ENCODE data around the gene LAMC2.

The LAMC2 gene

DNA sequence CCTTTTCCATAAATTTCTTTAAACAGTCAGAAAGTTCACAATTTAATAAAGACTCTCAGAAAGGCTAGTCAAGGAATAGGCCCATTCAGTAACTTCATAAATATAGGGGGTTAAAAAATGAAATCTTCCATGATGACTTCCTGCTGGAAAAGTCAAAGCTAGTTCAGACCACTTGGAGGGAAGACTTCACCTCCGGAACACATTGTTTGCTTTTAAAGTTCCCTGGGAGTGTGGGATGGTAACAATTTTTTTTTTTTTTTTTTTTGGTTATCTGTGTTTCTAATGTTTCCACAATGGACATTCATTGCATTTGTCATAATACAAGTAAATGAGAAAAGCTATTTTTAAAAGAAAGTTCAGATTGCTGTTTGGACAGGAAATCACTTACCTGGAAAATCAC, 18.4 kb upstream of the LAMC2 start:
- no peak for DNase-seq (ENCODE audit: low read depth in 2 of 3, low spot score in 1 of 3)

DNA sequence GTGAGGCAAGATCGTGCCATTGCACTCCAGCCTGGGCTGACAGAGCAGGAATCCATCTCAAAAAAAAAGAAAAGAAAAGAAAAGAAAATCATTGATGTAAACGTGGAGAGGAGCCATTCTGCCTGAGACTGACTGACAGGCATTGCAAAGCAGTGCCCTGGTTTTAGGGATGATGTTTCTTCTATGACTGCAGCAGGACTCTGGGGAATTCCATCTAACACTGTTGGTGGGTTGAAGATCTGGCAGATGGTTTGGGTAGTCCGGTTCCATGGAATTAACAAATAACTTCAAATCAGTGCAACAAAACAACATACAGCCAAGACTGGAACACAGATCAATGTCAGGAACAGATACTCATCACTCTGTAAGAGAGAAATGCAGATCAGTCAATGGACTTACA, 17.8 kb upstream of the LAMC2 start:
- no peak for DNase-seq (ENCODE audit: low read depth in 2 of 3, low spot score in 1 of 3)

DNA sequence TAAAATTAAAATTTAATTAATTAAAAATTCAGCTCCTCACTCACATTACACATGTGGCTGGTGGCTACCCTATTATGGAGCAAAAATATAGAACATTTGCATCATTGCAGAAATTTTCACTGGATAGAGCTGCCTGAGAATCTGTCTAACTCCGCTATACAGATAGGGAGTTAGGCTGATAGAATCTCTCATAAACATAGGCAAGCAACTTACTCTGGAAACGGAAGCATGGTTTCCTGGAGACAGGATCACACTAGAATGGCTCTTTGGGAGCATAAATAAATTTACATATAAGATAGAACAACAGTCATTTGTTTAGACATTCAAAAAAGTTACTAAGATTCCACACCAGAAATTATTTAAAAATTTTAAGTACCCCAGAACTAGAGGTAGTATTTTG, 12.2 kb upstream of the LAMC2 start:
- DNase-seq (ENCODE audit: low read depth in 2 of 3, low spot score in 1 of 3) = no peak

DNA sequence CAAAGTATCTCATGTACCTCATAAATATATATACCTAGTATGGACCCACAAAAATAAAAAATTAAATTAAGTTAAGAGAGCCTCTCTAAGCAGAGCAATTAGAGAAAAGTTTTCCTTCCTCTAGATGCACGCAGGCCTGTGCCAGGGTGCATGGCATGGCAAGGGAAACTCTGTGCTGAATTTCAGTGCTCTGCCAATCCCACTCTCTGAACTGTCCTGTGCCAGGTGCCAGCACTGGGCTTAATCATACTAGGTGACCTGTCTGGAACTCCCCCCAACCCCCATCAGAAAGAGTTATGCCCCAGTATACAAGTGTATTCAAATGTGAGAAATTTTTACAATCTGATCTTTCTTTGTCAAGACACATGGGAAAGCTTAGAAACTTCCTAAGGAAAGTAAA, 10.4 kb upstream of the LAMC2 start:
- no peak for DNase-seq (ENCODE audit: low read depth in 2 of 3, low spot score in 1 of 3)

DNA sequence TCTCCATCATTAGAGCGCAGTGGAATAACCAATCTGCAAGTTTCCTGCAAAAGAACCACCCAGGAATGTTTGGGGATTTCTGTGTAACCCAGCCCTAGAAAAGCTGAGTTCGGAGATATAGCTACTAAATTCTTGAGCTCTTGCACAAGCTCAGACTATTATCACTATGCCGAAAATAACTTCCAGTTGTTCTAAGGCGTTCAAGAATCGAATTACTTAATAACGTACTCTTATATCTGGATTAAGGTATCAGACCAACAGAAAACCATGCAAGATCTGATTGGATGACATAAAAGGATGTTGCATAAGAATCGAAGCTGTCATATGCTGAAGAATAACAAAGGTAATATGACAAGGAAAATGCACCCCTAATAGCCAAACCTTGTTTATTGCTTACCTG, 7.5 kb upstream of the LAMC2 start:
- no peak for DNase-seq (ENCODE audit: low read depth in 2 of 3, low spot score in 1 of 3)

DNA sequence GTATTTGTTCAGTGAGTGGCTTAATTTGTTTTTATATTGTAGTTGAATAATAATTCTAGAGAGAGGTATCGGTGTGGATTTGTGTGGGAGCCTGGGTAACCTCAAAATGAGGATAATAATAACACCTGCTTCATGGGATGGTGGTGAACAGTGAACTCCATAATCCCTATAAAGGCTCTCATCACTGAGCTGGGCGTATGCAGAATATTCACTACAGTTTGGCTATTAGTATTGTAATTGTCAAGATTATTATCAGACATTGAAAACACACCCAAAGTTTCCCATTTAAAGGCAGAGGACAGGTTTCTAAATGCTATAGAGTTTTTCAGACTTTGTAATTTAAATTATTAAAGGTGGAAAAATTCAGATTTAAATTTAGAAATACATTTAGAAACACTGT, 7.0 kb upstream of the LAMC2 start:
- no peak for DNase-seq (ENCODE audit: low read depth in 2 of 3, low spot score in 1 of 3)

DNA sequence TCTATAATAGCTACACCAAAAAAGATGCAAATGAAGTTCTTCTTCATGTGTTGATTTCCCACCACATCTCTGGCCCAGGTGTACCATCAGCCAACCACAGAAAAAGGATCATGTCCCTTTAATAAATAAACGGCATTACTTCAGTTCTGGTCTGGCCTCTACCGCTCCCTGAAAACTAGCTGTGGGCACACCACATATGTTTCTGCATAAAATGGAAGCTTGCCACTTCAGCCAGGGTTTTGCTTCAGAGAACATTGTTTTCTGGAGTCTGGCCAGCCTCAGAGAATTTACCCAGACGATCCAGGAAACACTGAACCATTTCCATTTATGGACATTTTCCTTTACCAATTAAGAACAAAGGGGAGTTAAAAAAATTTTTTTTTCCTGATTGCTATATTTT, 5.8 kb upstream of the LAMC2 start:
- no peak for DNase-seq (ENCODE audit: low read depth in 2 of 3, low spot score in 1 of 3)

DNA sequence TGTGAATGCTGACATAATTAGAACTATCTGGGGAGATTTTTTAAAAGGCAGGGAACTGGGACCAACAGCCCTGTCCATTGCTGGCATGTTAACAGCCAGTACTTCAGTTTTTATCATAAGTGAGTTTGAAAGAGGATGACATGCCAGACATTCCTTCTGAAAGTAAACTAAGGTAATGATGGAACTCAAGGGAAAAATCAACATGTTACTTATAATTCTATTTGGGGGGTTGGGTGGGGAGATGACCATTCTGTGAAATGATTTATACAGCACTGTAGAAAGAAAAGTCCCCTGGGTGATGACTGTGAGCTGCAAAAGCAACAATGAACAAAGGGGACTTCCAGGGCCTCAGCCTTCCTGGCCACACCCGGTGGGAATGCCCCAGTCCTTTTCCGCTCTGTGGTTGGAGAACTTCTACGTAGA, 5.4 kb upstream of the LAMC2 start:
- DNase-seq (ENCODE audit: low read depth in 2 of 3, low spot score in 1 of 3) = no peak

DNA sequence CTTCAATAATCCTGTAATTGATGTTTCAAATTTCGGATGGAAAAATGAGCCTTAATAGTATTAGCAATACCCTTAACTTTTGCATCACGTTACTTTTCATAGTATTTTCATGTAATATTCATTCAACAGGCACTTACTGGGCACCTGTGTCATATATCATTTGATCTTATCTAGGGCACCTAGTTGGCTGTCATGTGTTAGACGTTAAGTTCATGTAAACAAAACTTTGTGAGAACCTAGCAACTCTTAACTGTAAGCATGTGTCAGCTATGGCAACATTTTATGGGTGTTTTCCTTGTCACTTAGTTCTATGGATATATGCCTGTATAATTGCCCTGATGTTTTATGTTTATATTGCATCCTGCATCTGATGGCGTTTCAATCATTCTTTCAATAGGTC, 777 bp downstream of the LAMC2 start:
- no peak for DNase-seq (ENCODE audit: low read depth in 2 of 3, low spot score in 1 of 3)

DNA sequence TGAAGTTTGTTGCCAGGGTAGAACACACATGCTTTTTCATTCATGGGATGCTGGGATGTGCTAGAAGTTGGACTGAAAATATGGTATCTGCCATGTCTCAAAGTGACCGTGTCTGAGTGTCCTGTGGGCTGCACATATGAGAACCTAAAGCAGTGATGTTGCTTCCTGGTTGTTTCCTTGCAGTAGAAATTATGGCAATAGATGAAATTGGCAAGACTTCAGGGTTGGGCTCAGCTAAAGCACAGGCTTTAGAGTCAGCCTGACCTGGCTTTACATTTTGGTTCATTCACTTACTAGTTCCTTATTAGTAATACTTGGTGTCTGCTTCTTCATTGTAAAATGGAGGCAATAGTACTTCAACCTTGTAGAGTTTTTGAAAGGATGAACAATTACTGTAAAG, 2.2 kb downstream of the LAMC2 start:
- no peak for DNase-seq (ENCODE audit: low read depth in 2 of 3, low spot score in 1 of 3)

DNA sequence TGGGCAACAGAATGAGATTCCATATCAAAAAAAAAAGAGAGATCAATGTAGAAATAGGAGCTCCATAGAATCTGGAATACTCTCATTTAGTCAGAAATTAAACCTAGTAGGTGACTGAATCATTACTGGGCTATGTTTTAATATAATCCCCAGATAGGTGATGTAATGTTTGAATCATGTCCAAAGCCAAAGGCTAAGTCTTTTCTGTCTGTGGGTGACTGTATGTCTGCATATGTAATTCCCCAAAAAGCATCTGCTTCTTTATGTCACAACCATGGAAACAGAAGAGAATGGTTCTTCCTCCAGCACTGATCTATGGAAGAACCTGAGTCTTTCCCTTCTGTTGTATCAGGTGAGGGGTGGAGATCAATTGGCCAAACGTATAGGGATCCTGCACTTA, 5.8 kb downstream of the LAMC2 start:
- DNase-seq (ENCODE audit: low read depth in 2 of 3, low spot score in 1 of 3) = no peak

DNA sequence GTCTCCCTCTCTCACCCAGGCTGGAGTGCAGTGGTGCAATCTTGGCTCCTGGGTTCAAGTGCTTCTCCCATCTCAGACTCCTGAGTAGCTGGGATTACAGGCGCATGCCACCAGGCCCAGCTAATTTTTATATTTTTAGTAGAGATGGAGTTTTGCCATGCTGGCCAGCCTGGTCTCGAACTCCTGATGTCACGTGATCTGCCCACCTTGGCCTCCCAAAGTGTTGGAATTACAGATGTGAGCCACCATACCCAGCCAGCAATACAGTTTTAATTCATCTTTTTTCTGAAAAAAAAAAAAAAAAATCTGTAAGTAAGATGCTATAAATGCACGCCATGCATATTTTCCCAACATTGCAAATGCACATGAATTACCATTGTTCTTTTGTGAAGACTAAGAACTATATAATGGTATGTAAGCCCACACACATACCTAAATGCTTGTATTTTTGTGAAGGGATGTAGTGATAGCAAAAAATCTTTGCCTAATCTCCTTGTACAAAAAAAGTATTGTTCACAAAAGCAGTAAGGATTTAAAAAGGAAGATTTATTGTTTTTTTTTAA, 8.0 kb downstream of the LAMC2 start:
- DNase-seq (ENCODE audit: low read depth in 2 of 3, low spot score in 1 of 3) = no peak

DNA sequence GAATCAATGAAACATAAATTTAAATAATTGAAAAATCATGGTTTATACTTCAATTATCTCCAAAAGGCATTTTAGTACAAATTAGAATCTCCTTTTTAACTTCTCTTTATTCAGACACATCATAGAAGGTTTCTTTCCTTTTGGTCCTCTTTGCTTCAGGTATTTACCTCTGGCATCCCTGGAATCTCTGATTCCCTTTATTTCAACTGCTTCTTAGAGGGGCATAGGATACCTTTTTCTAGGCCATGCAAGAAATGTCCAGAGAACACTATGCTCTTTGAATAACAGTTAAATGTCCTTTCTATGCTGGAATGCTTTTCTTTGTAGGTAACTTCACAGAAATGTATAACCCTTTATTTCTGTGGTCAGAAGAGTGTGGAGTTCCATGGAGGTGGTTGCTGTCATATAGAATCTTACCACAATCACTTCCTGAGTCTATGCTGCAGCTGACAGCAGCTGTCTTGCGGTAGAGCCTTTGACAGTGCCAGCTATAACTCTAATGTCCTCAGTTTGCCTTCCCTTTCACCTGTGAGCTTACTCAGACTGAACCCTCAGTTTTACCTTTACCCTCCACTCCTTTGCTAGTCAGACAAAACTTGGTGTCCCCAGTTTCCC, 8.6 kb downstream of the LAMC2 start:
- no peak for DNase-seq (ENCODE audit: low read depth in 2 of 3, low spot score in 1 of 3)

DNA sequence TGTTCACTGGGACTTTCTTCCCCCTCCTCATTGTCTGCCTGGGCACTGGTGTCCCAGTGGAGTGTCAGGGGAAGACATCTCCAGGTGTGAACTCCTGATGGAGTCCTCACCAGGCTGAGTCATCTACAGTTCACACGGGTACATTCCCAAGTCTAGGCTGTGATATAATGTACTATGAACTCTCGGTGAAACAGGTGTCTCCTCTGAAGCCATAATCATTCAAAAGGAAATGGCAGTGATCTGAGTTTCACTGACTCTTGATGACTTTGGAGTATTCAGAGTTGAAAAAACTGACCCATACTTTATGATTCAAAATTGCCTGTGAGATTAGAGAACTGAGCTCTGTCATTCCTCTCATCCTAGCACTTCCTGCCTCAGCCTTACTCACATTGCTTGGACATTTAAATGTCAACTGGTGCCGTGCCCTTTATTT, 9.1 kb downstream of the LAMC2 start:
- DNase-seq (ENCODE audit: low read depth in 2 of 3, low spot score in 1 of 3) = no peak

DNA sequence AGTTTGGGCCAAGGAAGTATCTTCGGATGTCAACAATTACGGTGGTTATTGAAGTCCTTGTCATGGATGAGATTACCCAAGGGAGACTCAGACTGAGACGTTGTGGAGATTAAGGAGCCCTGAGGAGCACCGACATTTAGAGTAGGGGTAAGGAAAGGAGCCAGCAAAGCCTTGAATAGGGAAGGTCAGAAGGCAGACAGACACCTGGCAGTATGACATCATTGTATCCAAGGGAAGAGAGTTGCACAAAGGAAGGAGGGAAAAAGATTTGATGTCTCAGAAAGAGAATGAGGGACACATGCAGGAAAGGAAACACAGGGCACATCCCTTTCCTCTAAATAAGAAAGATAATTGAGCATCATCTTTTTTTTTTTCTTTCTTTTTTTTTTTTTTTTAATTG, 11.7 kb downstream of the LAMC2 start:
- no peak for DNase-seq (ENCODE audit: low read depth in 2 of 3, low spot score in 1 of 3)

DNA sequence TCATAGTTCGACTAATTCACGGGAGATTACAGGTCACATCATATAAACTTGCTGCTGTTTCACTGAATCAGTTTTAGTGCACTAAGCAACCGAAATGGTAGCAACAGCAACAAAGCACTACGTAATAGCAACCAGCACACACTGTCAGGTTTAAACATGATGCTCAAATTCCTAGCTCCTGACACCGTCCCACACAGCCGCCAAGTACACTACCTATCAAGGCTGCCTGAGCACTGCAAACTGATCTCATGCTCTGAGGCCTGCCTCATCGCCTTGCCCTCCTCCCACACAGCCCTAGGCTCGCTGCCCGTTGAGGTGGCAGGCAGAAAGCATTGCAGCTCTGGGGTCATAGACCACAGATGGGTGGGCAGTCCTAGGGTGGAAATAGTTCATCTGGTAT, 12.4 kb downstream of the LAMC2 start:
- DNase-seq (ENCODE audit: low read depth in 2 of 3, low spot score in 1 of 3) = no peak

DNA sequence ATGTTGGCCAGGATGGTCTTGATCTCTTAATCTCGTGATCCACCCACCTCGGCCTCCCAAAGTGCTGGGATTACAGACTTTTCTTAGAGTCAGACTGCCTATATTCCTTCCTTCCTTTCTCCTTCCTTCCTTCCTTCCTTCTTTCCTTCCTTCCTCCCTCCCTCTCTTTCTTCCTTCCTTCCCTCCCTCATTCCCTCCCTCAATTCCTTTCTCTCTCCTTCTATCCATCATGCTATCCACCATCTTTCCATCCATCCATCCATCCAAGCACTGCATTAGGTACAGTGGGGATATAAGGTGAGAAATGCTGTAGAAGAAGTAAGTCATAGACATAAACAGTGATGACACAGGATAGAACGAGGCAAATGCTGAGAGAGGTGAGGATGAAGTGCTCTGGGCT, 13.2 kb downstream of the LAMC2 start:
- no peak for DNase-seq (ENCODE audit: low read depth in 2 of 3, low spot score in 1 of 3)

DNA sequence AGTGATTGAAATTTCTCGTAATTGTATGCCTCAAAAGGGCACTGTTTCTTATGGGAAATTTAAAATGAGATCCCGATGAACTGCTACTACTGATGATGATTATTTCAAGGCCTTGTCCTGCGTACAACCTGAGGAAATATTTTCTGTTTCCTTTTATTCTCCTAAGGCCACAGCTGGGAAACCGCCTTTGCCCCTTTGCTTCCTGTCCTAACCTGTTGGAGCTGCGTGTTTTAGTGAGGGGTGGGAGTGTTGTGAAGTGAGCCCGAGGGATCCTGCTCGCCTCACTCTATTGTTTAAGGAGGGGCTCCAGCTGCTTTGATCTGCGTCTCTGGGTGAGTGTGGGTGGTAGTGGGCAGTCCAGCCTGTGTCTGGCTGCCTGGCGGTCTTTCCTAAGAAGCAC, 14.4 kb downstream of the LAMC2 start:
- DNase-seq (ENCODE audit: low read depth in 2 of 3, low spot score in 1 of 3) = no peak

DNA sequence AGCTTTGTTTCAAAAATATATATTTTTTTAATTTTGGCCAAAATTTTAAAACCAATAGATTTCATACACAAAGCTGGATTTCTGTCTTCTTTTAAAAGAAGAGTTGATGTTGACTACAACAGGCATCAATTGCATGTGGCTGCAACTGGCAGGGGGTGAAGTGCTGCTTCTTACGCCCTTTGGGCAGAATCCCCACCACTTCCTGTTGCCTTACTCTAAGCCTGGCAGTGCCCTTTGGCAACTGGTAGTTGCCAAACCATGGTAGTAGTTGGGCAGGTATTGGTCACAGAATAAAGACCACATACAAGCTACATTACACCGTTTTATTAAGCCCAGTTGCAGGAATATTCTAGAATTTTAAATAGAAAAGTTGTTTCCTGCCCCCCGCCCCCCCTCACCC, 17.0 kb downstream of the LAMC2 start:
- DNase-seq (ENCODE audit: low read depth in 2 of 3, low spot score in 1 of 3) = no peak

DNA sequence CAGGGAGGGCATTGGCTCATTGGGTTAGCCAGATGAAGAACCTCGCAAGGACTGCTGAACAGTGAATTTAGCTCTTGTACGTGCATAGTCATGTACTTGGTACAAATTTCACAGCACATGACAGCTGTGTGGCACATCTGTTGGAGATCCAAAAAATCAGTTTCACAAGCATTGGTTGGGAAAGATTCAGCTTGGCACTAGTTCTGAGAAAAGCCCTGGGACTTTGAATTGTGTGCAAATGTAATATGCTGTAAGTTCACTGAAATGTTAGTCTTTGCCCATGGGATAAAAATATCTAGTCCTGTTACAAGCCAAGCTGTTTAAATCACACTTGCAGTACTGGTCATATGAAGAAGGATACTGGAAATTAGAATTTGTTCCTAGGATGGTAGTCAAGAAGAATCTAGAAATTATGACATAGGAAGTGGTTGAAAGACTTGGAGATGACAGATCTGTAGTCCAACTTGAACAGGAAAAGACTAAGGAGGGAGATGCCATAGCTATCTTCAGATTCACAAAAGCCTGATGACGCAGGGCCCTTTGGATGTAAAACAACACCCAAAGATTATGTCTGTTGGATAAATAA, 19.2 kb downstream of the LAMC2 start:
- no peak for DNase-seq (ENCODE audit: low read depth in 2 of 3, low spot score in 1 of 3)

DNA sequence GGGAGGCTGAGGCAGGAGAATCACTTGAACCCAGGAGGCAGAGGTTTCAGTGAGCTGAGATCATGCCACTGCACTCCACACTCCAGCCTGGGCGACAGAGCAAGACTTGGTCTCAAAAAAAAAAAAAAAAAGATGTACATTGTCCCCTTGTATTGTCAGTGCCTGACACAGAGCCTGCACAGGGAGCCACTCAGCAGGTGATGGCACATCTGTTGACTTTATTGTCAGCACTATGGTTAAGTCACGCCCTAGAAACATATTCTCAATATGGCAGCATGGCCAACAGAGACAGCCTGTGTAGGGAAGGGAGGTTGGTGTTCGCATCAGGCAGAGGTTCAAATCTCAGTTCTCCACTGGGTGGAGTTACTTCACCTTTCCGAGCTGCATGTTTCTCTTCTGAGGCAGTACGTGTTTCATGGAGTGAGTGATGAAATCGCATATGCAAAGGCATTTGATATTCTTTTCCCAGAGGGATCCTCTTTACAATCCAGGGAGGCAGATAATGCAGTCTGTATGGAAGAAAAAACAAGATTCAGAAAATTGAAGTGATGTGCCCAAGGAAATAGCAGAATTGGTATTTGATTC, 20.6 kb downstream of the LAMC2 start:
- DNase-seq (ENCODE audit: low read depth in 2 of 3, low spot score in 1 of 3) = no peak

DNA sequence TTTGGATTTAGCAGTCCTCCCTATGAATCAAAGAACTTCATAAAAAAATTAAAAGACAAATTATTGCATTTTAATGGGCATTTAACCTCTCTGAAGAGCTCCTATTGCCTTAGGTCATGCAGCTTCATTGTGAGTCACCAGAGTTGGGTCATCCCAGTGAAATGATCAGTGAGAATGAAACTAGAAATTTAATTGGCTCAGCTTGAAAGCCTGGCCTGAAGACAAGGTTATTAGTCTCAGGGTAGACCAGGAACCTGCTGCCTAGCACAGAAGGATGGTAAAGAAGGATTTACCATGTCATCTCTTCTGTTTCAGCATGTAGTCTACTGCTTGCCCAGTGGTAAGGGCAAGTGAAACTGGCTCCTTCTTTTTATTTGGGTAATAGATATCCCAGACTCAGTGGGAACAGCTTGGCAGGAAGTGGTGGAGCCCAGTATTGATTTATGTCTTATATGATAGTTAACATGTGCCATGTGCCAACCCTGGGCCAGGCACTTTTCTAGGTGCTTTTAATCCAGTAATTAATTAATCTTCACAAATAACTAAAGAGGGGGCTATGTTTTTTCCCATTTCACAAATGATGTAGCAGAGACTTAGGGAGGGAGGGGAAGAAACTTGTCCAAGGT, 23.6 kb downstream of the LAMC2 start:
- DNase-seq (ENCODE audit: low read depth in 2 of 3, low spot score in 1 of 3) = no peak
